ENCODE results near the gene WFDC11. TPM values are rescaled to one million over a fixed set of nuclear protein-coding genes. Genes with fewer than 3 reads are reported as not detected.
"Not testable (repeated sequence)": the region's sequence is repeated elsewhere in the genome, so short reads cannot be mapped to it uniquely, and the experiment has no call there.

Gene WFDC11
- total RNA-seq, result not detected

DNA sequence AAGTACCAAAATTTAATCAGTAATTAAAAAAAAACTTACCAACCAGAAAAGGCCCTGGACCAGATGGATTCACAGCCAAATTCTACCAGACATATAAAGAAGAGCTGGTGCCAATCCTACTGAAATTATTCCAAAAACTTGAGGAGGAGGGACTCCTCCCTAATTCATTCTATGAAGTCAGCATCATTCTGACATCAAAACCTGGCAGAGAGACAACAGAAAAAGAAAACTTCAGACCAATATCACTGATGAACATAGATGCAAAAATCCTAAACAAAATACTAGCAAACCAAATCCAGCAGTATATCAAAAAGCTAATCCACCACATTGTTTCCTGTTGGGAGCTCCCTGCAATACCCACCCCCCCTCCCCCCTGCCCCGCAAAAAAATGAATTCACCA, at the start of gene WFDC11:
WFDC11 (minus strand) TSS at position 101 of the 400 bp plus-strand sequence. CDS start 19,639 bp downstream, outside the sequence.
- intact Hi-C loops (cut with DNase I; ENCODE audit: low total_unique reads), result no loop called here
- DNase-seq, result no peak
- H3K4me1 ChIP-seq, result no peaks in the 10 kb centered on the region
- no peaks in the 10 kb centered on the region for H3K9me3 ChIP-seq
- no peaks in the 10 kb centered on the region for H3K27me3 ChIP-seq
- H3K27ac ChIP-seq, result no peak within 1 kb of the TSS
- no peaks in the 10 kb centered on the region for H3K36me3 ChIP-seq
- no peak for TF ChIP-seq POLR2A (IDR thresholded peaks at IDR 0.05)
- TF ChIP-seq, protein P1, sequence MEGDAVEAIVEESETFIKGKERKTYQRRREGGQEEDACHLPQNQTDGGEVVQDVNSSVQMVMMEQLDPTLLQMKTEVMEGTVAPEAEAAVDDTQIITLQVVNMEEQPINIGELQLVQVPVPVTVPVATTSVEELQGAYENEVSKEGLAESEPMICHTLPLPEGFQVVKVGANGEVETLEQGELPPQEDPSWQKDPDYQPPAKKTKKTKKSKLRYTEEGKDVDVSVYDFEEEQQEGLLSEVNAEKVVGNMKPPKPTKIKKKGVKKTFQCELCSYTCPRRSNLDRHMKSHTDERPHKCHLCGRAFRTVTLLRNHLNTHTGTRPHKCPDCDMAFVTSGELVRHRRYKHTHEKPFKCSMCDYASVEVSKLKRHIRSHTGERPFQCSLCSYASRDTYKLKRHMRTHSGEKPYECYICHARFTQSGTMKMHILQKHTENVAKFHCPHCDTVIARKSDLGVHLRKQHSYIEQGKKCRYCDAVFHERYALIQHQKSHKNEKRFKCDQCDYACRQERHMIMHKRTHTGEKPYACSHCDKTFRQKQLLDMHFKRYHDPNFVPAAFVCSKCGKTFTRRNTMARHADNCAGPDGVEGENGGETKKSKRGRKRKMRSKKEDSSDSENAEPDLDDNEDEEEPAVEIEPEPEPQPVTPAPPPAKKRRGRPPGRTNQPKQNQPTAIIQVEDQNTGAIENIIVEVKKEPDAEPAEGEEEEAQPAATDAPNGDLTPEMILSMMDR (IDR thresholded peaks at IDR 0.05), result no peak
- H3K4me3 ChIP-seq, result no peak within 1 kb of the TSS

DNA sequence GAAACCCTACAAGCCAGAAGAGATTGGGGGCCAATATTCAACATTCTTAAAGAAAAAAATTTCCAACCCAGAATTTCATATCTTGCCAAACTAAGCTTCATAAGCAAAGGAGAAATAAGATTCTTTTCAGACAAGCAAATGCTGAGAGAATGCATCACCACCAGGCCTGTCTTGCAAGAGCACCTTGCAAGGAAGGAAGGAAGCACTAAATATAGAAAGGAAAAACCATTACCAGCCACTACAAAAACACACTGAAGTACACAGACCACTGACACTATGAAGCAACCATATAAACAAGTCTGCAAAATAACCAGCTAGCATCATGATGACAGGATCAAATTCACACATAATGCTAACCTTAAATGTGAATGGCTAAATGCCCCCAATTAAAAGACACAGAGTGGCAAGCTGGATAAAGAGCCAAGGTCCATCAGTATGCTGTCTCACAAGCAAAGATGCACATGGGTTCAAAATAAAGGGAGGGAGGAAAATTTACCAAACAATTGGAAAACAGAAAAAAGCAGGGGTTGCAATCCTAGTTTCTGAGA, 46.2 kb upstream of the WFDC11 start:
- H3K4me1 ChIP-seq; H3K27me3 ChIP-seq; intact Hi-C loops (cut with DNase I; ENCODE audit: low total_unique reads); DNase-seq; H3K9me3 ChIP-seq; H3K4me3 ChIP-seq; H3K27ac ChIP-seq; H3K36me3 ChIP-seq: not testable (repeated sequence)

DNA sequence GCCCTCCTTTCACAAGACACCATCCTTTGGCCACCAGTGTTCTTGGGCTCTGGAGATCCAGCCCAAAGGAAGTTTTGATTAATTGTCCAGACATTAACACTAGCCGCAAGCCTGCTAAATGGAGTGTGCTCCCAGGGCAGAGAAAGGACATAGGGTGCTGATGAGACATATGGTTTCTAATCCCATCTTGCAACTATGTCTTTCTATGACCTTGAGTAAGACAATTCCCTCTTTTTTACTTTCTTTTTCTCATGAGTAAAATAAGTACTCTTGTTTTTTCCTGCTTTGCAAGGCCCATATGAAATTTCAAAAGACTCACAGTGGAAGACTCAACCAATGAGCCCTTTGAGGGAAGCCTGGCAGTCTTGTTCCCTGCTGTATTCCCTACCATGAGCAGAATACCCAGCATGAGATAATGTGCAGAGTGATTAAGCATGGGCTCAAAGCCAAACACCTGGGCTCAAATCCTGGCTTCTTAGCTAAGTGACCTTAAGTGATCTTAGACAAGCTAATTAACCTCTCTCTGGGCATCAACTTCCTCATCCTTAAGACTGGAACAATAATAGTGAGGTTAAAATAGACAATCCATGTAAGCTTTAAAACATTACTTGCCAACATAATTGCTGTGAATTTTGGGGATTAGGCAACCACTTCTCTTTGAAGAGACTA, 35.1 kb upstream of the WFDC11 start, which contains the start of gene WFDC10B:
WFDC10B (minus strand) TSS at position 51 of the 669 bp plus-strand sequence. CDS start 19,027 bp downstream, outside the sequence.
- no peaks in the 10 kb centered on the region for H3K36me3 ChIP-seq
- DNase-seq, result no peak
- no peaks in the 10 kb centered on the region for H3K9me3 ChIP-seq
- H3K4me1 ChIP-seq, result no peaks in the 10 kb centered on the region
- H3K4me3 ChIP-seq, result no peak within 1 kb of the TSS
- intact Hi-C loops (cut with DNase I; ENCODE audit: low total_unique reads), result no loop called here
- no peak within 1 kb of the TSS for H3K27ac ChIP-seq
- TF ChIP-seq, protein P1 (IDR thresholded peaks at IDR 0.05), result no peak
- no peak for TF ChIP-seq POLR2A (IDR thresholded peaks at IDR 0.05)
- H3K27me3 ChIP-seq, result no peaks in the 10 kb centered on the region

DNA sequence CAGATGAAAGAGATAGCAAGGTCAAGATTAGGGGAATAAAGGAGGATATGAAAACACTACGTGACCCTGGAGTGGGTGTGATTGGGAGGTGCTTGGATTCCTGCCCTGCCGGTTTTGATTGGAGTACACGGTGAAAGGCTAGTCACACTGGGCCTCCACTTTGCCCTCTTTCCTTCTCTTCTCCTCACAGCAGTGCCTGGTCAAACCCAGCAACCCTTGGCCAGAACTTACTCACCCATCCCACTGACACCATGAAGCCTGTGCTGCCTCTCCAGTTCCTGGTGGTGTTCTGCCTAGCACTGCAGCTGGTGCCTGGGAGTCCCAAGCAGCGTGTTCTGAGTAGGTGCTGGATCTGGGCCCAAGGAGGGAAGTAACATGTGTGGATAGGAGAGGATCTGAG, 31.8 kb upstream of the WFDC11 start, which contains the start of gene WFDC13:
WFDC13 (plus strand) TSS at position 166 of the 400 bp plus-strand sequence; CDS start at position 252, 86 bp downstream.
- Histone ChIP-seq H3K27me3 (no peaks in the 10 kb centered on the region), H3K4me3 (no peak within 1 kb of the TSS), H3K9me3 (no peaks in the 10 kb centered on the region), H3K4me1 (no peaks in the 10 kb centered on the region), H3K36me3 (no peaks in the 10 kb centered on the region), H3K27ac (no peak within 1 kb of the TSS)
- TF ChIP-seq, protein P1 (IDR thresholded peaks at IDR 0.05), result no peak
- TF ChIP-seq POLR2A (IDR thresholded peaks at IDR 0.05), result no peak
- DNase-seq, result no peak
- intact Hi-C loops (cut with DNase I; ENCODE audit: low total_unique reads), result no loop called here

DNA sequence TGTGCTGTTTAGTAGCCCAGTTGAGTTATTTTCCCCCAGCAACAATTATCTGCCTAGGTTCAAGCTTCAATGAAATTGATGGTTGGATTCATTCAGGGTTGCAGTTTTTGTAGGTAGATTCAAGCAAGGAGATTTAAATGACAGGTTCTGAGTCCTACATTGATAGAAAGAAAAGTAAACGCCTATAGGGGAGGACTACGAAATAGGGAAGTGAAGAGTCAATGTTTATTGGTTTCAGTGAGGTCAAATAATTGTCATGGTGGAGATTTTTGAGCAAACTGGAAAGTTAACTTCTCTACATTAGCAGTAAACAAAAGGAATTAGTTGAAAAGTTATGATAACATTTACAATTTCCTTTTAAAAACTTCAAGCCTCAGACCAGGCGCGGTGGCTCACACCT, 31.1 kb upstream of the WFDC11 start:
- TF ChIP-seq, protein P1 (IDR thresholded peaks at IDR 0.05), result no peak
- no peak for TF ChIP-seq POLR2A (IDR thresholded peaks at IDR 0.05)
- H3K36me3 ChIP-seq, result no peaks in the 10 kb centered on the region
- no peaks in the 10 kb centered on the region for H3K27me3 ChIP-seq
- no peak for DNase-seq
- intact Hi-C loops (cut with DNase I; ENCODE audit: low total_unique reads), result no loop called here
- H3K4me1 ChIP-seq, result no peaks in the 10 kb centered on the region
- H3K4me3 ChIP-seq, result no peak overlapping the region
- H3K9me3 ChIP-seq, result no peaks in the 10 kb centered on the region
- no peak overlapping the region for H3K27ac ChIP-seq
